KMS-11 (cell line): ENCODE measurements around the gene FYCO1.

Source experiments
- H2AFZ ChIP-seq: fragments of 200-600 bp; sonication (generic); 2 replicates; pipeline ENCODE4 v1.6.1; 2016; ENCODE audit warnings: antibody characterized with exemption, mixed run types, low read depth
- H3K27ac ChIP-seq: fragments of 200-600 bp; sonication (generic); 2 replicates; pipeline ENCODE4 v1.6.1; 2016; ENCODE audit warnings: mild to moderate bottlenecking, mixed run types
- H3K27me3 ChIP-seq: fragments of 200-600 bp; sonication (generic); 2 replicates; pipeline ENCODE4 v1.6.1; 2017; ENCODE audit warnings: mild to moderate bottlenecking, low read depth, mixed run types, moderate library complexity; ENCODE audit not compliant: insufficient read depth
- H3K36me3 ChIP-seq: fragments of 200-600 bp; sonication (generic); 2 replicates; pipeline ENCODE4 v1.6.1; 2017; ENCODE audit warnings: mild to moderate bottlenecking, mixed run types; ENCODE audit not compliant: insufficient read depth
- H3K4me1 ChIP-seq: fragments of 200-600 bp; sonication (generic); 2 replicates; pipeline ENCODE4 v1.6.1; 2016; ENCODE audit warnings: mild to moderate bottlenecking, low read depth, mixed run types; ENCODE audit not compliant: poor library complexity, severe bottlenecking
- H3K4me2 ChIP-seq: fragments of 200-600 bp; sonication (generic); 2 replicates; pipeline ENCODE4 v1.7.0; 2016; ENCODE audit warnings: mild to moderate bottlenecking, mixed run types
- H3K4me3 ChIP-seq: fragments of 200-600 bp; sonication (generic); IDR thresholded peaks from 2 replicates; pipeline ENCODE4 v1.6.1; 2017; ENCODE audit warnings: low read depth, low read length, mixed read lengths; ENCODE audit not compliant: insufficient read depth
- H3K79me2 ChIP-seq: fragments of 200-600 bp; sonication (generic); 2 replicates; pipeline ENCODE4 v1.6.1; 2016; ENCODE audit warnings: low read depth, mixed run types; ENCODE audit not compliant: insufficient read depth
- H3K9ac ChIP-seq: fragments of 200-600 bp; sonication (generic); 2 replicates; pipeline ENCODE4 v1.6.1; 2016; ENCODE audit warnings: mild to moderate bottlenecking, mixed run types
- H4K20me1 ChIP-seq: fragments of 200-600 bp; sonication (generic); 2 replicates; pipeline ENCODE4 v1.6.1; 2016; ENCODE audit warnings: mild to moderate bottlenecking, mixed run types; ENCODE audit not compliant: insufficient read depth
- TF ChIP-seq, protein P1 (sequence below): fragments of 200-600 bp; sonication (generic); conservative IDR thresholded peaks from 2 replicates; pipeline ENCODE4 v1.6.1; 2017; ENCODE audit warnings: low read depth, mild to moderate bottlenecking, antibody characterized with exemption, low read length, moderate library complexity, mixed read lengths

The FYCO1 gene

GRCh38 chr3:46027021-46027705 is 31.5 kb upstream of the FYCO1 start, which contains the start of gene XCR1:
XCR1 (minus strand) TSS chr3:46027483; CDS start chr3:46021947, 5,536 bp downstream.
- no peak within 1 kb of the TSS for H3K27ac ChIP-seq
- no peaks in the 10 kb centered on the region for H3K4me1 ChIP-seq
- H3K36me3 ChIP-seq = no peaks in the 10 kb centered on the region
- no peak within 1 kb of the TSS for H3K4me3 ChIP-seq
- H3K79me2 ChIP-seq = no peaks in the 10 kb centered on the region
- no peak within 1 kb of the TSS for H3K9ac ChIP-seq
- no peaks in the 10 kb centered on the region for H4K20me1 ChIP-seq
- TF ChIP-seq, protein P1, sequence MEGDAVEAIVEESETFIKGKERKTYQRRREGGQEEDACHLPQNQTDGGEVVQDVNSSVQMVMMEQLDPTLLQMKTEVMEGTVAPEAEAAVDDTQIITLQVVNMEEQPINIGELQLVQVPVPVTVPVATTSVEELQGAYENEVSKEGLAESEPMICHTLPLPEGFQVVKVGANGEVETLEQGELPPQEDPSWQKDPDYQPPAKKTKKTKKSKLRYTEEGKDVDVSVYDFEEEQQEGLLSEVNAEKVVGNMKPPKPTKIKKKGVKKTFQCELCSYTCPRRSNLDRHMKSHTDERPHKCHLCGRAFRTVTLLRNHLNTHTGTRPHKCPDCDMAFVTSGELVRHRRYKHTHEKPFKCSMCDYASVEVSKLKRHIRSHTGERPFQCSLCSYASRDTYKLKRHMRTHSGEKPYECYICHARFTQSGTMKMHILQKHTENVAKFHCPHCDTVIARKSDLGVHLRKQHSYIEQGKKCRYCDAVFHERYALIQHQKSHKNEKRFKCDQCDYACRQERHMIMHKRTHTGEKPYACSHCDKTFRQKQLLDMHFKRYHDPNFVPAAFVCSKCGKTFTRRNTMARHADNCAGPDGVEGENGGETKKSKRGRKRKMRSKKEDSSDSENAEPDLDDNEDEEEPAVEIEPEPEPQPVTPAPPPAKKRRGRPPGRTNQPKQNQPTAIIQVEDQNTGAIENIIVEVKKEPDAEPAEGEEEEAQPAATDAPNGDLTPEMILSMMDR = no peak
- H3K4me2 ChIP-seq = no peak within 1 kb of the TSS
- no peak within 1 kb of the TSS for H2AFZ ChIP-seq
- H3K27me3 ChIP-seq = no peaks in the 10 kb centered on the region

DNA sequence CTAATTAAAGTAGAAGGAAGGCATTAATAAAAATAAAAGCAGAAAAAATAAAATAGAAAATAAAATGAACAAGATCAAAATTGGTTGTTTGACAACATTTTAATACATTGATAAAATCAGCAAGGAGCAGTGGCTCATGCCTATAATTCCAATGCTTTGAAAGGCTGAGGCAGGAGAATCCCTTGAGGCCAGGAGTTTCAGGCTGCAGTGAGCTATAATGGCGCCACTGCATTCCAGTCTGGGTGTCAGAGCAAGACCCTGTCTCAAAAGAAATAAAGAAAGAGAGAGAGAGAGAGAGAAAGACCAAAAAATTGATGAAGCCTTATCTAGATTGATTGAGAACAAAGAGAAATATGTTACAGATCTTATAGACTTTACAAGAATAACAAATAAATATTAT is 29.5 kb upstream of the FYCO1 start:
- H3K4me2 ChIP-seq = no peak overlapping the region
- no peak overlapping the region for H2AFZ ChIP-seq
- H3K4me1 ChIP-seq = no peaks in the 10 kb centered on the region
- no peaks in the 10 kb centered on the region for H3K27me3 ChIP-seq
- no peak overlapping the region for H3K27ac ChIP-seq
- TF ChIP-seq, protein P1 = no peak
- H3K36me3 ChIP-seq = no peaks in the 10 kb centered on the region
- H3K9ac ChIP-seq = no peak overlapping the region
- H3K4me3 ChIP-seq = no peak overlapping the region
- no peaks in the 10 kb centered on the region for H4K20me1 ChIP-seq
- H3K79me2 ChIP-seq = no peaks in the 10 kb centered on the region

DNA sequence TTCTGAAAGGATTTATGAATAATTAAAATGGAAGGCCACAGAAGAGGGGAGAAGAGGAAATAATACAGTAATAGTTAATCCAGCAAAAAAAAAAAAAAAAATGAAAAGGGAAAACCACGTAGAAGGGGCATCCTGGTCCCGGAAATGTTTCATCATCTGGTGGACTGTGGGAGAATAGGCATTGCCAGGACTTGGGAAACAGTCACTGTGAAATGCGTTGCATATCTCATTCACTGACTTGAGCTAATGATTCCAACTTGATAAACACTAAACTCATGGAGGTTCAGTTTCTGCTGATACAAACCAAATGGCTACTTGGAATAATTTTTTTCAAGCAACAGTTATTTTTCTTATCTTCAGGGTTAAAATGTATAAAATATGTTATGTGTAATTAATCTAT is 28.5 kb upstream of the FYCO1 start:
- H3K36me3 ChIP-seq = no peaks in the 10 kb centered on the region
- H3K4me2 ChIP-seq = no peak overlapping the region
- no peak overlapping the region for H2AFZ ChIP-seq
- H3K4me1 ChIP-seq = no peaks in the 10 kb centered on the region
- no peak overlapping the region for H3K4me3 ChIP-seq
- H3K27ac ChIP-seq = no peak overlapping the region
- H3K9ac ChIP-seq = no peak overlapping the region
- no peaks in the 10 kb centered on the region for H4K20me1 ChIP-seq
- no peaks in the 10 kb centered on the region for H3K79me2 ChIP-seq
- TF ChIP-seq, protein P1 = no peak
- no peaks in the 10 kb centered on the region for H3K27me3 ChIP-seq

- Histone ChIP-seq H3K9ac (no peak overlapping the region), H3K4me2 (no peak overlapping the region), H3K4me3 (no peak overlapping the region), H3K27ac (no peak overlapping the region), H3K27me3 (no peaks in the 10 kb centered on the region), H3K4me1 (no peaks in the 10 kb centered on the region), H3K36me3 (no peaks in the 10 kb centered on the region), H4K20me1 (no peaks in the 10 kb centered on the region), H2AFZ (no peak overlapping the region), H3K79me2 (no peaks in the 10 kb centered on the region)
- TF ChIP-seq, protein P1 = no peak
These were observed 27.5 kb upstream of the FYCO1 start for GRCh38 chr3:46022909-46023785.
